Esophagus squamous epithelium (tissue), 4 donors: ENCODE results near the gene TSN.

Experiments
- CTCF ChIP-seq, 6 experiments: fragments of 450-650 bp in 4 of 6; fragments of 200-600 bp in 2 of 6; sonication (generic) in 2 of 6; IDR thresholded peaks; one replicate each; pipeline ENCODE4 v1.5.1; 2016 to 2019; ENCODE audit warnings: antibody characterized with exemption in 6 of 6, mild to moderate bottlenecking in 4 of 6, moderate library complexity in 4 of 6
- POLR2A ChIP-seq, 4 donors: fragments of 450-650 bp; IDR thresholded peaks; one replicate each; pipeline ENCODE4 v1.6.1; 2017; ENCODE audit warnings: antibody characterized with exemption in 4 of 4, mild to moderate bottlenecking in 4 of 4, moderate library complexity in 3 of 4

DNA sequence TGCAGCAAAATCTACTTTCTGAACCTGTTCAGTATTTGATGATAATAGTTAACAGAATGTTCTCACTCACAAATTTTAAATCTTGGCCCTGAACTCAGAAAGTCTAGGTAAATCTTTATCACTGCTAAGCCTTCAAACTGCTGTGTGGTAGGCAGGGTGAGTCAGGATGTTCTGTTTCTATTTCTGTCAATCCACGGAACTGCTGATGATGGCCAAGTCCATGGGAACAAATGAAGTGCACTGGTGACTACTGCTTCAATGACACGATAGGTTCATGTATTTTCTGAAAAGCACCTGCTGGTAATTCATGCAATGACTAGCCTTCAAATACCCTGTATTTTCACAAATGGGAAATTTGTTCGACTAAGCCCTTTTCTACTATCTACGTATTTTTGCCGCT is 33.0 kb upstream of the TSN start:
- TF ChIP-seq CTCF (IDR thresholded peaks at IDR 0.05) = peak in 1 of 6 experiments; percentile 25
- no peak for TF ChIP-seq POLR2A (IDR thresholded peaks at IDR 0.05)
